Measurements from ENCODE around the gene SYNE1.
A peak's percentile ranks its signal among the peaks of the same experiment; 100 is the strongest.
"Not testable (repeated sequence)": the region's sequence is repeated elsewhere in the genome, so short reads cannot be mapped to it uniquely, and the experiment has no call there.

Gene SYNE1

DNA sequence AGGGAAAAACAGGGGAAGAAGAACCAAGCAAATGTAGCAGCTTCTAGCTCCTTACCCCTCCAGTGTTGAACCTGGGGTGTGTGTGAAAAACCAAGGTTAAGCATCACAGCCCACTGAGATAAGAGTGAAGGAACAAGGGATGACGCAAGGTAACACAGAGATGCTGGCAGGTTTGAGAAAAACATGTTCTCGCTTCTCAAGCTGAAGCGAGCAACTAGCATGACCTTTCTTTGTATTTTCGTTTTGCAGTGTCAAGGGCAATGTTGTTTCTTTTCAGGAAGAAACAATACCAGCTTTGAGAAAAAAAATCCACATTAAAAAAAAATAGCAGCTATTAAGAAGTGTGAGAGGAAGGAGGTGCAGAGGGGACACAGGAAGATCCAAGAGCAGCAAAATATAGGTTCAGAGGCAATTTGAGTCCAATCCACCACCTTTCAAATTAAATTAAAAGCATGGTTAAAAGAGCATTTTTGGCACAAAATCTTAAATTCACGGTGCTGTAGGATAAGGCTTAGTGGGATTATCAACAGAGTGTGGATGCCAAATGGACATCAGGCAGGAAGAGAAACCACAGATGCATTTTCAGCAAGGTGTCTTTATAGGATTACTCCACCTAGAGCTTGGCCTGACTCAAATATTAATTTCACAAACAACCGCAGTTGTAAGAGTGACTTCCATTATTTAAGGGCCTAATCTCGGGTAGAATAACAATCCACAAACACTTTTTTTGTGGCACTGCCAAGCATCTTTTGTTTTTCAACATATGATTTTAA is 70.9 kb downstream of the SYNE1 start:
- DNase-seq: no peak

DNA sequence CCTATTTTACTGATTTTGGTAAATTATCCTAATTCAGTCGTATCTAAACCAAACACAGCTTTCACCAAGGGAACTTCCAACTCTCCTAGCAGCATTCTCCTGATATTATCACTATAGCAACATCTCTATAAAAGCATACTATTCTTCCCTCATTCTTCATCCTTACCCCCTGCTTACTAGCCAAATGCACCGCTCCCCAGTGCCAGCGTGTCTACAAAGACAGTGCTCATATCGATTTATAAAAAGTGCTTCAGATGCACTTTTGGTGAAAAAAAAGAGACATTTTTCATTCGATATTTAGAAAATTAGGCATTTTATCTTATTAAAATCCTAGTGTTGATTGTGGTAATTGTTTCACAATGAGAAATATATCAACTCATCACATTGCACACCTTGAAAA is 74.0 kb downstream of the SYNE1 start:
- no peak for DNase-seq

DNA sequence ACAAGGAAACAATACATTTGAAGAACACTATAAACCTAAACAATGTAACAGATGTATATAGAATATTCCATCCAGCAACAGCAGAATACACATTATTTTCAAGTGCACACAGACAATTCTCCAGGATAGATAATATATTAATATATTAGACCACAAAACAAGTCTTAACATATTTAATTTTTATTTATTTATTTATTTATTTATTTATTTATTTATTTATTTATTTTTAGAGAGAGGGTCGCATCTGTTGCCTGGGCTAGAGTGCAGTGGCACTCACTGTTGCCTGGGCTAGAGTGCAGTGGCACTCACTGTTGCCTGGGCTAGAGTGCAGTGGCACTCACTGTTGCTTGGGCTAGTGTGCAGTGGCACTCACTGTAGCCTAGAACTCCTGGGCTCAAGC is 78.4 kb downstream of the SYNE1 start:
- DNase-seq: not testable (repeated sequence)

DNA sequence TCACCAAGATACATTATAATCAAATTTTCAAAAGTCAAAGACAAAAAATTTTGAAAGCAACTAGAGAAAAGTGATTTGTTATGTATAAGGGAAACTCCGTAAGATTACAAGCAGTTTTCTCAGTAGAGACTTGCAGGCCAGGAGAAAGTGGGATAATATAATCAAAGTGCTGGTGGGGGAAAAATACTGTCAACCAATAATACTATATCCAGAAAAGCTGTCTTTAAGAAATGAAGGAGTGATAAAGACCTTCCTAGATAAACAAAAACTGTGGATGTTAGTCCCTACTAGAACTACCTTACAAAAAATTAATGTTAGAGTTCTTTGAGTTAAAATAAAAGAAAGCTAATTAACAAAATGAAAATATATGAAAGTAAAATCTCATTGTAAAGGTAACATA is 79.7 kb downstream of the SYNE1 start:
- DNase-seq: no peak

DNA sequence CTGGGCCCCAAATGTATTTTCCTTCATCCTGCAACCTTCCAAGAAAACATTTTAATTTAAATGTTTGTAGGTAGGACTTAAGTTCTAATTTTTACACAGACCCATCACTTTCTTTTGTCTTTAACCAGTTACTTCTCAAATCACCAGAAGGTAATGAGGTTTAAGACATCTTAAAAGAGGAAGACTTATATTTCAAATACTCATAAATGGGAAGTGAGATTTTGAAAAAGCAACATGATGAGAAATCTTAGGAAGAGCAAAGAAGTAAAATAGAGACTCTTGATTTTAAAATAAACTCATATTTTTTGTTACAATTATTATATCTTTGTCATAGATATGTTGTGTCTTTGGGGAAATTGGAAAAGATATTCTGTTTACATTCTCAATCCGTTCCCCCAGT is 82.3 kb downstream of the SYNE1 start:
- no peak for DNase-seq

DNA sequence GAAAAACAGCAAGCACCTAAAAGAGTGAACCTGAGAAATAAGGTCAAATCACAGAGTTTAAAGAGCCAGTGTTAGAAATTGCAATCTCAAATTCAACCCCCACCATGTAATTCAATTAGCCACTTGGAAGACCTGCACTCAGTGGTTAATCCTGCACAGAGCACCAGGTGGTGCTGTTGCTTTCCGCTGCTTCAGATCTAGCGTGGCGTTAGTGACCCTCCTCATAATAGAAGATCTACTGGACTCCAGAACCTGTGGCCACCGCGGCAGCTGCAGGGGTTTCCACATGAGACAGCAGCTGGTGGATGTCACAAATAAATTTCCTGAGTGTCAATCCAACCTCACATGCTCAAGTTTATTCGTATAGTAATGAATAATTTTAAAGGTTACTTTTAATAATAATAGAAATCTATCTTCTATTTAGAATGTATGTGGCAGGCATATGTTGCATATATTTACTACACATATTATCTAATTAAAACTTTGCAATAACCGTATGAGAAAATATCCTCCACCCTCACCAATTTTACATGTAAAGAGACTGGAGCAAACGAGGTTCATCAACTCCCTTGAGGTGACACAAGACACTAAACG is 84.4 kb downstream of the SYNE1 start:
- DNase-seq: peak; percentile 18 to 45

DNA sequence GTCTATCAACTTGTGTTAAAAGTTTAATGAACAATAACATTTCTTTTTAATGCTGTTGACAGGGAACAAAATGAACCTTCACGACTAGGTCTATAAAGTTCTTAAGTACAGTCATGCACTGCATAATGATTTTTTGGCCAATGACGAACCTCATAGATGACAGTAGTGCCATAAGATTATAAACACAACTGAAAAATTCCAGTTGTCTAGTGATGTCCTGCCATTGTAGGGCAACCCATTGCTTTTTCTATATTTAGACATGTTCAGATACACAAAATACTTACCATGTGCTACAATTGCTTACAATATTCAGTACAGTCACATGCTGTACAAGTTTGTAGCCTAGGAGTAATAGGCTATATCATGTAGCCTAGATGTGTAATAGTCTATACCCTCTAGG is 93.6 kb downstream of the SYNE1 start:
- DNase-seq: no peak

DNA sequence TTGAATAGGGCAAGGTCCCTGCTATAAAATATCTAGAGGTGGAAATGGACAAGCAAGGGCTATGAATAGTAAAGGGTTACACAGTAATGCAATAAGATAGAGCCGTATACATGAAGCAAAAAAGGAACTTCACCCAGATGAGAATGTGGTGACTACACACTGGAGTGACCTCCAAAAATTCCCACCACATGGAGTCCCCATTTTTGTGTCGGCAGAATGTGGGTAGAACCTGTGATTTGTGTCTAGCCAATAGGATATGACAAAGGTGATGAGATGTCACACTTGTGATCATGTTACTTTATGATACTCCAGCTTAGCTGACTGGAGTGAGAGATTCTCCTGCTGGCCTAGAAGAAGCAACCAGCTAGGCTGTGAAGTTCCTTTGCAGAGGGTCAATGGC is 96.8 kb downstream of the SYNE1 start:
- no peak for DNase-seq

DNA sequence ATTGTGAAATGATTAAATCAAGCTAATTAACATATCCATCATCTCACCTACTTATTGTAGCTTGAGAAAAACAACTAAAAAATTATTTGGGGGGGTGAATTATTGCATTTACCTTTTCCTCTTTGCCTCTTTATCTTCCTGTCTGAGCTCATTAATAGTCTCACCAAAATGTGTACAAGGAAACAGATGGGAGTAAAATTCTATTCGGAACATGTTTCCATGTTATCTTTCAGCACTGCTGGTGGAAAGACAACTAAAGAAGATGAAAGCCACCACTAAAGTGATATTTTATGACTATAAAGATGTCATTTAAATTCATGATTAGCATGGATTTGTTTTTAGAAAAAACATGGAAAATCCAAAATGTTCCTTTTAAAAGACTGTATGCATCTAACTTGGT is 102.6 kb downstream of the SYNE1 start:
- DNase-seq: no peak

DNA sequence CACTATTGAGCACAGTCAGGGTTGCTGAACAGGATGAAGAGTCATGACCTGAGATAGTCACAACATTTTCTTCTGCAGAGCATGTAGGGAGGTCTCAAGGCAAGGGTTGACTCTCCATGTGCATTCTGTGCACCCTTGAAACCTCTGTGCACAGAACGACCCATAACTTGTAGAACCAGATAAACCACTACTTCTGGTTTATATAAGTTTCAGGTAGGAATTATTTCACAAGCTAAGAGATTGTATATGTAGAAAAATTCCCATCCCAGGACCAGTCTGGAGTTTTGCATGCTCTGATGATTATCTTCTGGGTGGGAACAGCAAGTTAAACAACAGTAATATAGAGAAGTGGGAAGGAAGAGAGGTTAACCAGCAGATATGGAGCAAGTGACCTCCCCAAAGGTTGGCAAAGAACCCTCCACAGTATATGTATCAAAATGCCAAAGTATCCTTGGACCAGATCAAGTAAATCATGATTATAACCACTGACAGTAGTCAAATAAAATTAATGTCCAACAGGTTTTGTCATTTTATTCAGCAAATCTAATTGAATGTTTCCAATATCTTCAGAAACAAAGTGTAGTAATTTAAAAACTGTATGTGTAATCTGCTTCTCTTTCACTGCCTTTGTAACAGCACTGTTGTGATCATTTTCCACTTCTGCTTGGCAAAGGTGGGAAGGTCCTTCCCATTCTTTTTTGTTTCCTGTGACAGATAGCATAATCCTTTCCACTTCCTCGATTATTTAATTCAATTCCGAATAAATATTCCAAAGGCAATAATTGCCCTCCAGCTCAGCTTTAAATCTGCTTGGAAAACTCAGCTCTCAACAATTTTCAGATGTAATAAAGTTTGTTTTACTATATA is 104.4 kb downstream of the SYNE1 start:
- no peak for DNase-seq

DNA sequence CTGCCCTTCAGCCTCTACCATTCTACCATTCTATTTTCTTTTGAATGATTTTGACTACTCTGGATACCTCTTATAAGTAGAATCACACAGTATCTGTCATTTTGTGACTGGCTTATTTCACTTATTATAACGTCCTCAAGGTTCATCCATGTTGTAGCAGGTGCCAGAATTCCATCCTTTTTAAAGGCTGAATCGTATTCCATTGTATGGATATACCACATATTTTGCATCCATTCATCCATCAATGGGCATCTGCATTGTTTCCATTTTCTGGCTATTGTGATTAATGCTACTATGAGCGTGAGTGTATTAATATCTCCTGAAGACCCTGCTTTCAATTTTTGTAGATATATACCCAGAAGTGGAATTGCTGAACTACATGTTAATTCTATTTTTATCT is 105.5 kb downstream of the SYNE1 start:
- DNase-seq: no peak

DNA sequence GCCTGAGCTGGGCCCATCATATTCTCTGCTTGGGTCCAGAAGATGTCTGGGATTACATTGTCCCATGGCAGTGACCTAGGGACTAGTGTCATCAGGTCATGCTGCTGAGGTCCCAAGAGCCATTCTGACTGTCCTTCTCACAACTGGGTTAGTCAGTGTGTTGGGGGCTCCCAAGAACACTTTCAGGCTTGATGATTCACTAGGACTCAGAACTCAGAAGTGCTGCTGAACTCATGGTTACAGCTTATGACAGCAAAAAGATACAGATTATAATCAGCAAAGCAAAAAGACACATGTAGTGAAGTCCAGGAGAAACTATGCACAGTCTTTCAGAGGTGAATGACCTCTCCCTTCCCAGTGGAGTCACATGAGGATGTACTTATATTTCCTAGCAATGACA is 107.8 kb downstream of the SYNE1 start:
- no peak for DNase-seq

DNA sequence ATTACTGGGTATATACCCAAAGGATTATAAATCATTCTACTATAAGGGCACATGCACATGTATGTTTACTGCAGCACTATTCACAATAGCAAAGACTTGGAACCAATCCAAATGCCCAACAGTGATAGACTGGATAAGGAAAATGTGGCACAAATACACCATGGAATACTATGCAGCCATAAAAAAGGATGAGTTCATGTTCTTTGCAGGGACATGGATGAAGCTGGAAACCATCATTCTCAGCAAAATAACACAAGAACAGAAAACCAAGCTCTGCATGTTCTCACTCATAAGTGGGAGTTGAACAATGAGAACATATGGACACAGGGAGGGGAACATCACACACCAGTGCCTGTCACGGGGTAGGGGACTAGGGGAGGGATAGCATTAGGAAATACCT is 123.0 kb downstream of the SYNE1 start:
- DNase-seq: not testable (repeated sequence)

DNA sequence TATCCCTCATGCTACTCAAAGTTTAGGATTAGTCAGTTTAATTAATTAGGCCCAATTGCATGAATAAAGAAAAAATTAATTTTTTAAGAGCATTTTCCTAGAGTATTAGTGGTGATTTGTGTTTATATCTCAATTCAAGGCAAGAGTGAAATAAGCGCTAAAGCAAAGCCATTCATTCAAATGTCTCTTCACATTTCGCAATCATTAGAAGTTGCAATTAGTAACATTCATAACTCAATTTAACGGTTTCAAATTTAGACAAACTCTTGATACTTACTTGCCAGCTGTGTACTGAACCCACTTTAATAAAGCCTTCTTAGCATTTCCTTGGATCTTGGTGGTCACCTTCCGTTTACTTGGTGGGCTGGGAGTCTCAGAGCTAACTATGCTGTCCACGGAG is 127.2 kb downstream of the SYNE1 start:
- no peak for DNase-seq

DNA sequence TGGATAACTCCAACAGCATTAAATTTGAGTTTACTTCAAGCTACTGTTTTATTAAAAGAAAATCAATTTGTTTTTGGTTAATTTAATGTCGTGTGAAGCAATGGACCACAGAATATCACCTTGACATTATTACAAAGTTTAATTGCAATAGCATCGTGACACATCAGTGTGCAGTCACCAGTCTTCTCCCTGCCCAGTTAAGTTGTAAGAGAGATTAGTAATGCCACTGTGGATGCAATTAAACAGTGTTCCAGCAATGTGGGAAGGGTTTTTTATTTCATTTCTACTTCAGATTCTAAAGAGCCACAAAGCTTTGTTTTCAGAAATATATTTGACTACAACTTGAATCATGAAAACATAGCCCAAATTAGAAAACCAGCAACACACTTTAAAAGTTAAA is 128.7 kb downstream of the SYNE1 start:
- no peak for DNase-seq

DNA sequence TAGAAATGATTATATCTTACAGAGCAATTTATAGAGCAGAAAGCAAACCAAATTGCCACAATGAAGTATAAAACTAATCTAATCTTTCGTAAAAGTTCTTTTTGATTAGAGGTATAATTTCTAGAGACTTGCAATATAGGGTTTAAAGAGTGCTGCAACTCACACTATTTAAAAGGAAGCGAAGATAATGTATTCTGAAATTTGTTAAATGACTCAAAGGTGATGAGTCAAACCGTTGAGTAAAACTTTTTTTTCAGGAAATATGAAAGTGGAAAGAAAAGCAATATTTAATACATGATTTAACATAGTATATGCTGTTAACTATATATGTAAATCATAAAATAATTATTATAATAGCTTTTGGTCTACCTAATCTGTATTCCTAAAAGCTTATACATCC is 133.6 kb downstream of the SYNE1 start:
- DNase-seq: no peak

DNA sequence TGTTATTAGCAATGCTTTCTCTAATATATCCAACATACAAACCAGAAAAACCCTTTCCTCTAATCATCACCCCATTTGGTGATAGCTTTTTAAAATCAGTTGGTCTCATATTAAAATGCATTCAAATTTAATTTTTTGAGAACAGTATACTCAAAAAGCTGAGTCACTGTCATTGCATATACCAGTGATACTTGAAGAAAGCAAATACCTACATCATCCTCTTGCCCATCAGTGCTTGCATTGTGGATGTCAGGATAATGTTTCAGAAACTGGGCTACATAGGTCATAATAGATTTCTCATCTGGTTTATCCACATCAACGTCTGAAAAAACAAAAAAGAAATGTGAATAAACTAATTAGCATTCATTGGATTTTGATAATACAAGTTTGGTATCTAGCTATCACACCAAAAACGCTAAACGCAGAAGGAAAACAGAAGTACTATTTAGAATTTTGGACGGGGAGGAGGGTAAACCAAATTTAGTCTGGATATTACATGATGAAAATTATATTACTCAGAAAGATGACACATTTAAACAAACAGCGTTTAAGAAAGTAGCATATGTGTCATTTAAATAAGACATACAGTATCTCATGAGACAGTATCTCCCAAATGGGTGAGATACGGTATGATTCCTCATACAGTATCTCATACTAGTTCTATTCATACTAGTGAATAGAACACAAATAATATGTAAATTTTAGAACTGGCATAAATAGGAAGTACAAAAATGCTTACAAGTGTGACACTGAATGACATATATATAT is 134.6 kb downstream of the SYNE1 start:
- no peak for DNase-seq

DNA sequence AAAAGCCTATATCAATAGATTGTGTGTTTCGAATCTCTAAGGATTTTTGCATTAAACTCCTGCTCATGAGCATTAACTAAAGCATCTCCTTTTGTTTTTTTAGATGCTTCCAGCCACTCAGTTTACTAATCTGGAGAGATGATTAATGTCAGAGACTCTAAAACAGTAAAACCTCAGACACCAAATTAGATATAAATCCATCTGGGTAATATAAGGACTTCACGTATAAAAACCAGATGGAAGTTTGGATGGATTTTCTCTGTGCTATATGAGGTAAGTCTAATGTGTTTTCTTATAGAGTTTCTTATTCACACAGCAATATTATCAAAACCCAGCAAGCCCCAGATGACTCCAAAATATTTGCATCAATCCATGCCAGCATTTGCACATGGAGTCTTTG is 137.2 kb downstream of the SYNE1 start:
- DNase-seq: no peak

DNA sequence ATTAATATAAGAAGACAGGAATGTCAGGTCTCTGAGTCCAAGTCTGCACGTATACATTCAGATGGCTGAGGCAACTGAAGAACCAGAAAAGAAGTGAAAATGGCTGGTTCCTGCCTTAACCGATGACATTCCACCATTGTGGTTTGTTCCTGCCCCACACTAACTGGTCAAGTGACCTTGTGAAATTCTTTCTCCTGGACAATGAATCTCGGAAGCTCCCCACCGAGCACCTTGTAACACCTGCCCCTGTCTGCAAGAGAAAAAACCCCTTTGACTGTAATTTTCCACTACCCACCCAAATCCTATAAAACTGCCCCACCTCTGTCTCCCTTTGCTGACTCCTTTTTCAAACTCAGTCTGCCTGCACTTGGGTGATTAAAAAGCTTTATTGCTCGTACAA is 140.4 kb downstream of the SYNE1 start:
- no peak for DNase-seq

DNA sequence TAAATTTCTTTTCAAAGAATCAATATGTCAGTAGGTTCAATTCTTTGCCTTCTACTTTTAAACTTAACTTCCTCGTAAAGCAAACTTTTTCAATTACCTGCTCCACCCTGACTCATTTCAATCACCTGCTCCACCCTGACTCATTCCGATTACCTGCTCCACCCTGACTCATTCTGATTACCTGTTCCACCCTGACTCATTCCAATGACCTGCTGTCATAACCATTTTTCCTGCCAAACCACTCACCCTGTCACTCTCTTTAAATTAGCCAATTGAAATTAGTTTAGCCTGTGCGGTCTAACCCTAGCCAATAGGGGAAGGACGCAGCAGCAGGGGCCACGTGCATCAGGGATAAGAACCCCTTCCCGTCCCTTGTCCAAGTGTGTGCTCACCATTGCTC is 141.7 kb downstream of the SYNE1 start:
- DNase-seq: not testable (repeated sequence)

DNA sequence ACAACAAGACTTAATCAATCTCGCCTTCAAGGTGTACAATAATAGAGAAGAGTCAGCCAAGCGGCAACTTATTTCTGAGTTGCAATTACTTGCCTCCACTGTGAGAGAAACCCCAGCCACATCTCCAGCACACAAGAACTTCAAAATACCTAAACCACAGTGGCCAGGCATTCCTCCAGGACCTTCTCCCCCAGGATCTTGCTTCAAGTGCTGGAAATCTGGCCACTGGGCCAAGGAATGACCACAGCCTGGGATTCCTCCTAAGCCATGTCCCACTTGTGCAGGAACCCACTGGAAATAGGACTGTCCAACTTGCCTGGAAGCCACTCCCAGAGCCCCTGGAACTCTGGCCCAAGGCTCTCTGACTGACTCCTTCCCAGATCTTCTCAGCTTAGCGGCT is 144.9 kb downstream of the SYNE1 start:
- not testable (repeated sequence) for DNase-seq

DNA sequence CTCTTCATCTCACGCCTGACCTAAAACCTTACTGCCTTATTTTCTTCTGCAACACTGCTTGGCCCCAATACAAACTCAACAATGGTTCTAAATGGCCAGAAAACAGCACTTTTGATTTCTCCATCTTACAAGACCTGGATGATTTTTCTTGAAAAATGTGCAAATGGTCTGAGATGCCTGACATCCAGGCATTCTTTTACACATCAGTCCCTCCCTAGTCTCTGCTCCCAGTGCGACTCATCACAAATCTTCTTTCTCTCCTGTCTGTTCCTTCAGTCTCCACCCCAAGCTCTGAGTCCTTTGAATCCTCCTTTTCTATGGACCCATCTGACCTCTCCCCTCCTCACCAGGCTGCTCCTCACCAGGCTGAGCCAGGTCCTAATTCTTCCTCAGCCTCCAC is 145.7 kb downstream of the SYNE1 start:
- DNase-seq: not testable (repeated sequence)

DNA sequence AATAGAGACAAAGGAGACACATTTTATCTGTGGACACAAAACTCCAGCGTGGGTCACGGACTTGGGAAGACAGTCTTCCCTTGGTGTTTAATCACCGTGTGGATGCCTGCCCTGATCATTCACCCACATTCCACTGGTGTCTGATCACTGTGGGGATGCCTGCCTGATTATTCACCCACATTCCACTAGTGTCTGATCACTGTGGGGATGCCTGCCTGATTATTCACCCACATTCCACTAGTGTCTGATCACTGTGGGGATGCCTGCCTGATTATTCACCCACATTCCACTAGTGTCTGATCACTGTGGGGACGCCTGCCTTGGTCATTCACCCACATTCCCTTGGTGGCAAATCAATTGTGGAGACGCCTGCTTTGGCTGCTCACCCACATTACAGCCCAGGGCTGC is 146.2 kb downstream of the SYNE1 start:
- not testable (repeated sequence) for DNase-seq

Data from stimulated activated CD4-positive, alpha-beta T cell treated with anti-CD3 and anti-CD28 coated beads, Interleukin-2, amount 100 ng/mL, for 24 hours (primary cell).